Dermis microvascular lymphatic vessel endothelial cell (primary cell): ENCODE data around the gene GPR156. TPM values are rescaled to one million over a fixed set of nuclear protein-coding genes. Genes with fewer than 3 reads are reported as not detected.

ENCODE experiments used
- DNase-seq, 2 donors: peaks; one replicate each; pipeline versions ENCODE4 v3.0.0 to v3.0.0-alpha.2; 2010; ENCODE audit warnings: low read depth in 2 of 2
- total RNA-seq: library from RNA; depleted of rRNA; stranded (reverse); fragments of >200 nt; gene quantifications from 2 replicates; pipeline ENCODE4 v1.2.1, GENCODE V29; 2014

GPR156 gene
- total RNA-seq, 1 donor from 2014 or later: under 0.01 TPM

GRCh38 chr3:120129051-120129450 lies 156.0 kb downstream of the GPR156 start:
- no peak for DNase-seq

GRCh38 chr3:120125992-120126391 lies 159.0 kb downstream of the GPR156 start:
- no peak for DNase-seq

GRCh38 chr3:120119846-120120510 lies 165.0 kb downstream of the GPR156 start:
- DNase-seq: no peak

Other genes with a start within 250 kb of the GPR156 start
- 28.1 and 39.4 TPM in 2 replicates for gene GSK3B, start 190.8 kb downstream of the GPR156 start, total RNA-seq
- 9.2 and 10.1 TPM in 2 replicates for gene LRRC58, start 64.1 kb upstream of the GPR156 start, total RNA-seq
- gene FSTL1, start 165.8 kb upstream of the GPR156 start, total RNA-seq: 95.3 and 136 TPM in 2 replicates